ENCODE measurements around the gene KCNK4. TPM values are rescaled to one million over a fixed set of nuclear protein-coding genes. Genes with fewer than 3 reads are reported as not detected.

Gene KCNK4
- total RNA-seq, 2 donors from 2014 or later = not detected

DNA sequence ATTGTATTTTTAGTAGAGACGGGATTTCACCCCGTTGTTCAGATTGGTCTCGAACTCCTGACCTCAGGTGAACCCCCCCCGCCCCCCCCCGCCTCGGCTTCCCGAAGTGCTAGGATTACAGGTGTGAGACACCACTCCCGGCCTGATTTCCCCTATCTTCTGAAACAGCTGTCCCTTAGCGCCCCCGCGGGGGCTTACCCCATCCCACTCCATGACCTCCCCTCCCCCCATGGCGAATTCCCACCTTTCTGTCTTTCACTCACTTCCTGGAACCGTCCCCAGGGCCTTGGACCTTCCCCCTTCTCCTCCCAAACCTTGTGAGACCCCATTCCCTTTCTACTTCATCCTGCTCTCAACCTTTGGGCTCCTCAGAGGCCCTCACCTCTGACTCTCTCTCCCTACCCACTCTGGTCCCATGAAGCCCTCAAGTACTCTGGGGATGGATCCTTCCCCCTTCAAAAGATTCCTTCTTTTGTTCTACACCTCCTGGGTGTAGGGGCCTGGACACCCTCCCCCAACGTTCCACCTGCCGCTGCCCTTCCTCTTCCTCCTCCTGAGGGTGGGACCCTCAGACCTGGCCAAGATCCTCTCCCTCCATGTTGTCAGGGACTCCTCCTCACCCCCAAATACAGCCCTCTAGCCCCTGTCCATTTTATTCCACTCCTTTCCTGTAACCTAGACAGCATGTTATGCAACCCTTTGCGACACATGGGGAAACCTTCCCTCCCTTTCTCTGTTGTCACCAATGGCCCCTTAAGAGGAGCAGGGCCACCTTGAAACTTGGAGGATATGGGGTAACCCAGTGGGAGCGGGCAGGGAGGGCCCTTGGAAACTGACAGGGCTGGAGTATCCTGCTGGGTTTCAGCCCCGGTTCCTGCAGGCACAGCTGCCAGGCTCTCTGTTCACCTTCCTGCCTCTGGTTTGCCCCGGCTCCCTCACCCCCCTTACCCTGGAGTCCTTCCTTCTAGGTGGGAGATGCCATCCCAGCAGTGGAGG, 28.0 kb downstream of the KCNK4 start:
- H3K36me3 ChIP-seq = no peaks in the 10 kb centered on the region
- no peak for DNase-seq
- peaks cover 22% of the 10 kb centered on the region for H3K4me1 ChIP-seq
- H3K27me3 ChIP-seq = no peaks in the 10 kb centered on the region
- peak overlapping the region; percentile 99 for H3K27ac ChIP-seq
- intact Hi-C loops (cut with DNase I) = loop anchor here (5.0 kb wide), 1 partner anchor 38 kb away; the partner anchor contains the start of gene RPS6KA4
- TF ChIP-seq, protein P1, sequence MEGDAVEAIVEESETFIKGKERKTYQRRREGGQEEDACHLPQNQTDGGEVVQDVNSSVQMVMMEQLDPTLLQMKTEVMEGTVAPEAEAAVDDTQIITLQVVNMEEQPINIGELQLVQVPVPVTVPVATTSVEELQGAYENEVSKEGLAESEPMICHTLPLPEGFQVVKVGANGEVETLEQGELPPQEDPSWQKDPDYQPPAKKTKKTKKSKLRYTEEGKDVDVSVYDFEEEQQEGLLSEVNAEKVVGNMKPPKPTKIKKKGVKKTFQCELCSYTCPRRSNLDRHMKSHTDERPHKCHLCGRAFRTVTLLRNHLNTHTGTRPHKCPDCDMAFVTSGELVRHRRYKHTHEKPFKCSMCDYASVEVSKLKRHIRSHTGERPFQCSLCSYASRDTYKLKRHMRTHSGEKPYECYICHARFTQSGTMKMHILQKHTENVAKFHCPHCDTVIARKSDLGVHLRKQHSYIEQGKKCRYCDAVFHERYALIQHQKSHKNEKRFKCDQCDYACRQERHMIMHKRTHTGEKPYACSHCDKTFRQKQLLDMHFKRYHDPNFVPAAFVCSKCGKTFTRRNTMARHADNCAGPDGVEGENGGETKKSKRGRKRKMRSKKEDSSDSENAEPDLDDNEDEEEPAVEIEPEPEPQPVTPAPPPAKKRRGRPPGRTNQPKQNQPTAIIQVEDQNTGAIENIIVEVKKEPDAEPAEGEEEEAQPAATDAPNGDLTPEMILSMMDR (IDR thresholded peaks at IDR 0.05) = no peak
- peak overlapping the region; percentile 76 for H3K4me3 ChIP-seq
- H3K9me3 ChIP-seq = no peaks in the 10 kb centered on the region
- peak overlapping the region; percentile 68 to 97 for H3K9ac ChIP-seq (ENCODE audit: low read depth in 2 of 2, low read length in 2 of 2)

DNA sequence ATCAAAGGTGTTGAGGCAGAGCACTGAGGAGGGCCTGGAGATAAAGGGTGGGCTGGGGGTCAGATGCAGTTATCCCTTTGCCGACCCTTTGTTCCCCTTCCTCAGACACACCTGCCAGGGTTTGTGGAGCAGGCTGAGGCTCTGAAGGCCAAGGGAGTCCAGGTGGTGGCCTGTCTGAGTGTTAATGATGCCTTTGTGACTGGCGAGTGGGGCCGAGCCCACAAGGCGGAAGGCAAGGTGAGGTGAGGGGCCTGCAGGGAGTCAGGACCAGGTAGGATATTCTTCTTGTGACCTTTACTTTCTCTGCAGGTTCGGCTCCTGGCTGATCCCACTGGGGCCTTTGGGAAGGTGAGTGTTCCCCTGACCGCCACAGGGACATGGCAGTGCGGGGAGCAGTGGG, 29.5 kb downstream of the KCNK4 start:
- peak overlapping the region; percentile 99 for H3K27ac ChIP-seq

DNA sequence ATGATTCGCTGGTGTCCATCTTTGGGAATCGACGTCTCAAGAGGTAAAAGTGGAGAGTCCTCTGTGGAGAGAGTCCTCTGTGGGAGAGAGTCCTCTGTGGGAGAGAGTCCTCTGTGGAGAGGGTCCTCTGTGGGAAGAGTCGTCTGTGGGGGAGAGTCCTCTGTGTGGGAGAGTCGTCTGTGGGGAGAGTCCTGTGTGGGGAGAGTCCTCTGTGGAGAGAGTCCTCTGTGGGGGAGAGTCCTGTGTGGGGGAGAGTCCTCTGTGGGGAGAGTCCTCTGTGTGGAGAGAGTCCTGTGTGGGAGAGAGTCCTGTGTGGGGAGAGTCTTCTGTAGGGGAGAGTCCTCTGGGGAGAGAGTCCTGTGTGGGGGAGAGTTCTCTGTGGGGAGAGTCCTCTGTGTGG, 29.9 kb downstream of the KCNK4 start:
- Histone ChIP-seq H3K27me3 (no peaks in the 10 kb centered on the region), H3K9ac (ENCODE audit: low read depth in 2 of 2, low read length in 2 of 2) (peak overlapping the region; percentile 48 to 97), H3K36me3 (no peaks in the 10 kb centered on the region), H3K27ac (peak overlapping the region; percentile 99), H3K4me3 (no peak overlapping the region), H3K9me3 (no peaks in the 10 kb centered on the region), H3K4me1 (peaks cover 18% of the 10 kb centered on the region)
- intact Hi-C loops (cut with DNase I) = no loop called here
- TF ChIP-seq, protein P1 (IDR thresholded peaks at IDR 0.05) = no peak
- no peak for DNase-seq

More for the DNA sequence above, 29.5 kb downstream of the KCNK4 start:
- intact Hi-C loops (cut with DNase I) = no loop called here
- DNase-seq = no peak
- Histone ChIP-seq H3K9ac (ENCODE audit: low read depth in 2 of 2, low read length in 2 of 2) (peak overlapping the region in 1 of 2 donors; percentile 97), H3K4me3 (no peak overlapping the region), H3K27me3 (no peaks in the 10 kb centered on the region), H3K9me3 (no peaks in the 10 kb centered on the region), H3K4me1 (peaks cover 22% of the 10 kb centered on the region), H3K36me3 (no peaks in the 10 kb centered on the region)
- TF ChIP-seq, protein P1 (IDR thresholded peaks at IDR 0.05) = no peak

DNA sequence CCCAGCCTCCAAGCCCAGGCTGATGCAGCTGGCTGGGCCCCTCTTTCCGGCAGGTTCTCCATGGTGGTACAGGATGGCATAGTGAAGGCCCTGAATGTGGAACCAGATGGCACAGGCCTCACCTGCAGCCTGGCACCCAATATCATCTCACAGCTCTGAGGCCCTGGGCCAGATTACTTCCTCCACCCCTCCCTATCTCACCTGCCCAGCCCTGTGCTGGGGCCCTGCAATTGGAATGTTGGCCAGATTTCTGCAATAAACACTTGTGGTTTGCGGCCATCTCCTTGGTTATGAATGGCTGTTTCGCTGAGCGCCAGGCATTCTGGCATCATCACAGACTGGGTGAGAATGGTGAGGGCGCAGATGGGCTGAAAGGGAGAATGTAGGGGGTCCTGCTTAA, 30.4 kb downstream of the KCNK4 start:
- TF ChIP-seq, protein P1 (IDR thresholded peaks at IDR 0.05) = no peak
- Histone ChIP-seq H3K4me3 (no peak overlapping the region), H3K27me3 (no peaks in the 10 kb centered on the region), H3K27ac (peak overlapping the region; percentile 65), H3K9me3 (no peaks in the 10 kb centered on the region), H3K36me3 (no peaks in the 10 kb centered on the region), H3K9ac (ENCODE audit: low read depth in 2 of 2, low read length in 2 of 2) (peak overlapping the region; percentile 48 to 97), H3K4me1 (peaks cover 13% of the 10 kb centered on the region)
- intact Hi-C loops (cut with DNase I) = no loop called here
- DNase-seq = peak; percentile 79

DNA sequence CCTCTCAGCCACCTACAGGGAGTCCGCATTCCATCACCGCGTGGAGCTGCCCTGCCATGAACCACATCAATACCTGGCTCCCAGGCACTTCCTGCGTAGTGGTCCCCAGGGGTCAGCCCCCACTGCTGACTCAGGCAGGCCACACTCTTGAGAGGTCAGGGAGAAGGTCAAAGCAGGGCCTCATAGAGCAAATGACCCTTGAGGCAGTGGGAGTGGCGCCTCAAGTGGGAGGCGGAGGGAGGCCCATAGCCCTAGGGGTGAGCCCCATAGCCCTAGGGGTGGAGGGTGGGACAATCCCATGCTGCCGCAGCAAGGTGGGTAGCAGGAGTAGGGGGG, 31.8 kb downstream of the KCNK4 start:
- no peak for DNase-seq
- intact Hi-C loops (cut with DNase I) = no loop called here
- no peak overlapping the region for H3K4me3 ChIP-seq
- no peaks in the 10 kb centered on the region for H3K36me3 ChIP-seq
- no peaks in the 10 kb centered on the region for H3K27me3 ChIP-seq
- peak overlapping the region in 1 of 2 donors; percentile 97 for H3K9ac ChIP-seq (ENCODE audit: low read depth in 2 of 2, low read length in 2 of 2)
- TF ChIP-seq, protein P1 (IDR thresholded peaks at IDR 0.05) = no peak
- peaks cover 11% of the 10 kb centered on the region for H3K4me1 ChIP-seq
- no peaks in the 10 kb centered on the region for H3K9me3 ChIP-seq
- peak overlapping the region; percentile 65 for H3K27ac ChIP-seq
